SK-N-SH (cell line): ENCODE results near the gene NEDD8. TPM values are rescaled to one million over a fixed set of nuclear protein-coding genes. Genes with fewer than 3 reads are reported as not detected.

Source experiments
- CTCF ChIA-PET: fragments of 300-600, 350-600 bp; formaldehyde crosslinking; extraction: SDS; loops from one replicate; lab custom pipeline; 2021; lab: Yijun Ruan, JAX
- POLR2A ChIA-PET: fragments of 350-600 bp; sonication (Branson Sonifier 250); formaldehyde crosslinking; extraction: SDS; loops from one replicate; lab custom pipeline; 2020; ENCODE audit warnings: antibody characterized with exemption, inconsistent platforms; lab: Yijun Ruan, JAX
- DNase-seq: peaks from one replicate; pipeline ENCODE4 v3.0.0; 2012
- H2AFZ ChIP-seq: fragments of 200-600 bp; sonication (generic); 2 replicates; pipeline ENCODE4 v1.8.1; 2016; ENCODE audit warnings: antibody characterized with exemption, mild to moderate bottlenecking, low read depth
- H3F3A ChIP-seq: fragments of 200-600 bp; sonication (generic); replicated peaks from 2 replicates; pipeline ENCODE3; 2016; ENCODE audit warnings: antibody characterized with exemption, mild to moderate bottlenecking; ENCODE audit not compliant: insufficient read depth
- H3K27ac ChIP-seq, 2 experiments: fragments of 200-500 bp in 1 of 2; fragments of 200-600 bp in 1 of 2; sonication (Bioruptor generic) in 1 of 2; sonication (generic), shearing (Covaris generic) in 1 of 2; 2 replicates each; pipeline versions ENCODE4 v1.5.1 to v1.6.1; 2014 to 2016; ENCODE audit warnings: low read depth in 2 of 2, inconsistent platforms in 1 of 2, low read length in 1 of 2, mild to moderate bottlenecking in 1 of 2, mixed read lengths in 1 of 2
- H3K27me3 ChIP-seq: fragments of 200-600 bp; sonication (generic), shearing (Covaris generic); 2 replicates; pipeline ENCODE4 v1.6.1; 2016; ENCODE audit warnings: mixed run types; ENCODE audit not compliant: insufficient read depth
- H3K36me3 ChIP-seq, 2 experiments: fragments of 200-500 bp in 1 of 2; fragments of 200-600 bp in 1 of 2; sonication (Bioruptor generic) in 1 of 2; sonication (generic) in 1 of 2; replicated peaks in 1 of 2; 2 replicates each; pipeline versions ENCODE3 to v1.5.1; 2014 to 2016; ENCODE audit warnings: low read length in 1 of 2, mild to moderate bottlenecking in 1 of 2; ENCODE audit not compliant: insufficient read depth in 2 of 2, control insufficient read depth in 1 of 2
- H3K4me1 ChIP-seq, 2 experiments: fragments of 200-500 bp in 1 of 2; fragments of 200-600 bp in 1 of 2; sonication (Bioruptor generic) in 1 of 2; sonication (generic), shearing (Covaris generic) in 1 of 2; 2 replicates each; pipeline versions ENCODE4 v1.5.1 to v1.6.1; 2014 to 2016; ENCODE audit warnings: low read depth in 1 of 2, low read length in 1 of 2, mixed run types in 1 of 2; ENCODE audit not compliant: insufficient read depth in 2 of 2, control insufficient read depth in 1 of 2
- H3K4me2 ChIP-seq: fragments of 200-600 bp; sonication (generic), shearing (Covaris generic); 2 replicates; pipeline ENCODE4 v1.6.1; 2017; ENCODE audit warnings: mixed run types
- H3K4me3 ChIP-seq, 2 experiments: fragments of 200-500 bp in 1 of 2; fragments of 200-600 bp in 1 of 2; sonication (Bioruptor generic) in 1 of 2; sonication (generic), shearing (Covaris generic) in 1 of 2; 2 replicates each; pipeline versions ENCODE4 v1.5.1 to v1.8.1; 2014 to 2016; ENCODE audit warnings: low read depth in 2 of 2, inconsistent platforms in 1 of 2, low read length in 1 of 2, mild to moderate bottlenecking in 1 of 2, mixed read lengths in 1 of 2, moderate library complexity in 1 of 2
- H3K79me2 ChIP-seq: fragments of 200-600 bp; sonication (generic); 2 replicates; pipeline ENCODE4 v1.8.1; 2017; ENCODE audit warnings: mild to moderate bottlenecking; ENCODE audit not compliant: insufficient read depth
- H3K9ac ChIP-seq: fragments of 200-600 bp; sonication (generic); 2 replicates; pipeline ENCODE4 v1.6.1; 2017; ENCODE audit warnings: mixed run types
- H3K9me2 ChIP-seq: fragments of 200-600 bp; sonication (generic); 2 replicates; pipeline ENCODE4 v1.6.1; 2017; ENCODE audit warnings: mixed run types
- H3K9me3 ChIP-seq: fragments of 200-600 bp; sonication (generic); 2 replicates; pipeline ENCODE4 v1.6.1; 2017; ENCODE audit warnings: mixed run types, mild to moderate bottlenecking, moderate library complexity
- H4K20me1 ChIP-seq: fragments of 200-600 bp; sonication (generic); 2 replicates; pipeline ENCODE4 v1.6.1; 2017; ENCODE audit warnings: mild to moderate bottlenecking, mixed run types; ENCODE audit not compliant: insufficient read depth
- CHD2 ChIP-seq: fragments of 150-350 bp; IDR thresholded peaks from 2 replicates; pipeline ENCODE4 v1.6.1; 2018; ENCODE audit warnings: low read length; ENCODE audit not compliant: partially characterized antibody
- CTCF ChIP-seq: fragments of 200-600 bp; sonication (generic); IDR thresholded peaks from 2 replicates; pipeline ENCODE4 v1.6.1; 2017; ENCODE audit warnings: antibody characterized with exemption, mild to moderate bottlenecking, moderate library complexity
- EP300 ChIP-seq, 2 experiments: IDR thresholded peaks; 2 replicates each; pipeline versions ENCODE4 v1.4.0 to v1.6.1; 2012; ENCODE audit warnings: borderline replicate concordance in 1 of 2, low read depth in 1 of 2, low read length in 1 of 2
- EZH2phosphoT487 ChIP-seq: fragments of 200-600 bp; sonication (generic); IDR thresholded peaks from 2 replicates; pipeline ENCODE4 v1.6.1; 2017; ENCODE audit warnings: low read depth, mixed run types, mild to moderate bottlenecking, antibody characterized with exemption, moderate library complexity, borderline replicate concordance
- NFIC ChIP-seq: IDR thresholded peaks from 2 replicates; pipeline ENCODE4 v1.4.0; 2012; ENCODE audit warnings: borderline replicate concordance
- POLR2AphosphoS5 ChIP-seq: IDR thresholded peaks from 2 replicates; pipeline ENCODE4 v1.6.1; 2012; ENCODE audit warnings: low read depth, low read length
- RCOR1 ChIP-seq: fragments of 150-350 bp; IDR thresholded peaks from 2 replicates; pipeline ENCODE4 v1.6.1; 2017; ENCODE audit warnings: antibody characterized with exemption, low read length
- RFX5 ChIP-seq: IDR thresholded peaks from 2 replicates; pipeline ENCODE4 v1.6.1; 2012; ENCODE audit warnings: mild to moderate bottlenecking, improper control_type of control experiment, low read length
- SIN3A ChIP-seq: IDR thresholded peaks from 2 replicates; pipeline ENCODE4 v1.6.1; 2012; ENCODE audit warnings: low read depth, mild to moderate bottlenecking, low read length, moderate library complexity, borderline replicate concordance
- YY1 ChIP-seq: IDR thresholded peaks from 2 replicates; pipeline ENCODE4 v1.4.0; 2012; ENCODE audit warnings: low read depth, mild to moderate bottlenecking
- WGBS: methylation state at CpG from one replicate; pipeline ENCODE4 v1.1.6; 2017; ENCODE audit warnings: low lambda C conversion rate; 5-methylcytosine and 5-hydroxymethylcytosine counted together
- polyA plus RNA-seq, 3 experiments: library from polyadenylated mRNA; depleted of rRNA; stranded (reverse); fragments of >200 nt; gene quantifications; 2 replicates each; pipeline ENCODE4 v1.2.3, GENCODE V29; 2012
- TF ChIP-seq, protein P1 (sequence below): fragments of 150-350 bp; IDR thresholded peaks from 2 replicates; pipeline ENCODE4 v1.6.1; 2016; ENCODE audit warnings: mild to moderate bottlenecking, low read depth, low read length
- TF ChIP-seq, protein P2 (sequence below): IDR thresholded peaks from 2 replicates; pipeline ENCODE4 v1.4.0; 2012; ENCODE audit warnings: low read depth, borderline replicate concordance

Gene NEDD8
- polyA plus RNA-seq, 1 of the 3 experiments (the other 2 are of a cell fraction): 534 TPM

DNA sequence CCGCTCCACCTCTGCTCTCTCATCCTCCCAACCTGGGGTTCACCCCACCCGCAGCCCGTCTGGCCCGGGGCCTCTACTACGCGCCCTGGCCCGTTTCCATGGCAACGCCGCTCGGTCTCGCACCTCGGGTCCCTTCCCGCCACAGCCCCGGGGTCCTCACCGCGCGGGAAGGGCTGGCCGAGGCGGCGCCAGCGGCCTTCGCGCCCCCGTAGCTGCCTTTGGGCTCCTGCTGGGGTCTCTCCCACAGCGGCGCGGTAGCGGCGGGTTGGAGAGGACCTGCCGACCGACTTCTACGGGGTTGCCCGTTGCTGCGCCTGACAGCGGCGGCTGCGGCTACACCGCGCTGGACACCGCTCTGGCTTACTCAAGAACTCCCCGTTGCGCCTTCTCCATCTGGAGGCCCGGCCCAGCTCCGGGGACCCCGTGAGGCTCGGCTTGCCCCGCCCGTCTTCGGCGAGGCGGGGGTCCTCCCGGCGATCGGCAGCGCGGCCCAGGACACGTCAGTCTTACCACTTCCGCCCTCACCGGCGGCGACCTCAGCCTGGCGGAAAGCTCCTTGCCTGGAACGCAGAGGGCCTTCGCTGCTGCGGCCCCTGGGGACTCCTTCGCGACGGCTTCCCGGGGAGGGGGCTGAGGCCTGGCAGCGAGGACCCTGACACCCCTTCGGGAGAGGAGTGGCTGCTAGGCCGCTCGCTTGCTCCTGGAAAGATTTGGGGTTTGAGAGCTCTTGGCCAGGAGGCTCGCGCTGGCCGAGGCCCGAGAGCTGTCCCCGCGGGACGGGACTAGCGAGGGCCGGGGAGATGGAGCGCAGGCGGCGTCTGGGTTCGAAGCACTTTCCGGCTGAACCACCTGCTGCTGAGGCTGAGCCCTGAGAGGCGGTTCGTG, 36.7 kb downstream of the NEDD8 start, which contains the start of gene TM9SF1 (continued):
- peak in 1 of 2 experiments; percentile 7; a peak in 1 of 4 replicates for TF ChIP-seq EP300 (IDR thresholded peaks at IDR 0.05; ENCODE audit: borderline replicate concordance in 1 of 2, low read depth in 1 of 2, low read length in 1 of 2)
- TF ChIP-seq CHD2: peak; percentile 46
- TF ChIP-seq POLR2AphosphoS5: peak; percentile 78
- TF ChIP-seq SIN3A: 0 out of 2 replicates have a peak, but pooled peaks have one; percentile 13
- TF ChIP-seq RFX5: no peak
- no peak for TF ChIP-seq EZH2phosphoT487
- TF ChIP-seq, protein P1, sequence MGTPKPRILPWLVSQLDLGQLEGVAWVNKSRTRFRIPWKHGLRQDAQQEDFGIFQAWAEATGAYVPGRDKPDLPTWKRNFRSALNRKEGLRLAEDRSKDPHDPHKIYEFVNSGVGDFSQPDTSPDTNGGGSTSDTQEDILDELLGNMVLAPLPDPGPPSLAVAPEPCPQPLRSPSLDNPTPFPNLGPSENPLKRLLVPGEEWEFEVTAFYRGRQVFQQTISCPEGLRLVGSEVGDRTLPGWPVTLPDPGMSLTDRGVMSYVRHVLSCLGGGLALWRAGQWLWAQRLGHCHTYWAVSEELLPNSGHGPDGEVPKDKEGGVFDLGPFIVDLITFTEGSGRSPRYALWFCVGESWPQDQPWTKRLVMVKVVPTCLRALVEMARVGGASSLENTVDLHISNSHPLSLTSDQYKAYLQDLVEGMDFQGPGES: no peak
- TF ChIP-seq, protein P2, sequence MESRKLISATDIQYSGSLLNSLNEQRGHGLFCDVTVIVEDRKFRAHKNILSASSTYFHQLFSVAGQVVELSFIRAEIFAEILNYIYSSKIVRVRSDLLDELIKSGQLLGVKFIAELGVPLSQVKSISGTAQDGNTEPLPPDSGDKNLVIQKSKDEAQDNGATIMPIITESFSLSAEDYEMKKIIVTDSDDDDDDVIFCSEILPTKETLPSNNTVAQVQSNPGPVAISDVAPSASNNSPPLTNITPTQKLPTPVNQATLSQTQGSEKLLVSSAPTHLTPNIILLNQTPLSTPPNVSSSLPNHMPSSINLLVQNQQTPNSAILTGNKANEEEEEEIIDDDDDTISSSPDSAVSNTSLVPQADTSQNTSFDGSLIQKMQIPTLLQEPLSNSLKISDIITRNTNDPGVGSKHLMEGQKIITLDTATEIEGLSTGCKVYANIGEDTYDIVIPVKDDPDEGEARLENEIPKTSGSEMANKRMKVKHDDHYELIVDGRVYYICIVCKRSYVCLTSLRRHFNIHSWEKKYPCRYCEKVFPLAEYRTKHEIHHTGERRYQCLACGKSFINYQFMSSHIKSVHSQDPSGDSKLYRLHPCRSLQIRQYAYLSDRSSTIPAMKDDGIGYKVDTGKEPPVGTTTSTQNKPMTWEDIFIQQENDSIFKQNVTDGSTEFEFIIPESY: no peak
- TF ChIP-seq, all 33 proteins: peak for 13

DNA sequence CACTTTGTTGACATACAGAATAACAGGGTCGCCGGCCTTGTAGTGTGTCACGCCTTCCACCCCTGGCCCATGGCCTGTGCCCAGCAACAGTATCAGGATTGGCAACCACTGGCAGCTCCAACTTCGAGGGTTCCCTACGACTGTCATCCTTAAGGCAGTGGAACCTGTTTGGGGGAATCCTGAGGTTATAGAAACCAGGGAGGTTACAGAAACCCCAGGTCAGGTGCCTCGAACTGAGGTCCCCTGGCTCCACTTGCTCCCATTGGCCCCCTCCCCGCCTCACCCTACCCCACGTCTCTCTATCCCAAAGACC, 37.3 kb downstream of the NEDD8 start:
- peak overlapping the region; percentile 97 for H3K4me2 ChIP-seq
- no peaks in the 10 kb centered on the region for H3K27me3 ChIP-seq
- ChIA-PET POLR2A (interaction anchor here (1.1 to 2.4 kb wide), 9 partner anchors 11 to 101 kb away, joined by 3 to 15 read pairs (median 8); partner anchors contain the start of genes CHMP4A, DCAF11, MDP1 and NRL), CTCF (interaction anchor here (1.0 to 1.6 kb wide), 5 partner anchors 19 to 86 kb away, joined by 3 to 7 read pairs (median 4); partner anchors contain the start of genes CHMP4A, IRF9 and TINF2)
- peak overlapping the region; percentile 88 to 89 for H3K27ac ChIP-seq
- peaks cover 3% of the 10 kb centered on the region for H3F3A ChIP-seq
- H3K9me3 ChIP-seq: no peaks in the 10 kb centered on the region
- peak overlapping the region; percentile 84 to 85 for H3K4me3 ChIP-seq
- no peaks in the 10 kb centered on the region for H3K9me2 ChIP-seq
- peaks cover 11% of the 10 kb centered on the region in 2 experiments; a peak in 2 of 4 replicates for H3K4me1 ChIP-seq
- peaks cover 21 to 29% of the 10 kb centered on the region in 2 experiments for H3K36me3 ChIP-seq
- TF ChIP-seq CTCF (no peak), NFIC (no peak), RCOR1 (no peak), YY1 (no peak), POLR2AphosphoS5 (no peak), CHD2 (no peak)
- H3K79me2 ChIP-seq: peaks cover 79% of the 10 kb centered on the region
- DNase-seq: no peak
- peak overlapping the region; percentile 97 for H3K9ac ChIP-seq
- no peaks in the 10 kb centered on the region for H4K20me1 ChIP-seq
- peak overlapping the region; percentile 87; the same call in 1 of the 2 replicates for H2AFZ ChIP-seq
- 35% methylated on average over 5 of the region's 8 CpGs for WGBS
